Measurements from ENCODE around the gene RYR2.

The RYR2 gene

DNA sequence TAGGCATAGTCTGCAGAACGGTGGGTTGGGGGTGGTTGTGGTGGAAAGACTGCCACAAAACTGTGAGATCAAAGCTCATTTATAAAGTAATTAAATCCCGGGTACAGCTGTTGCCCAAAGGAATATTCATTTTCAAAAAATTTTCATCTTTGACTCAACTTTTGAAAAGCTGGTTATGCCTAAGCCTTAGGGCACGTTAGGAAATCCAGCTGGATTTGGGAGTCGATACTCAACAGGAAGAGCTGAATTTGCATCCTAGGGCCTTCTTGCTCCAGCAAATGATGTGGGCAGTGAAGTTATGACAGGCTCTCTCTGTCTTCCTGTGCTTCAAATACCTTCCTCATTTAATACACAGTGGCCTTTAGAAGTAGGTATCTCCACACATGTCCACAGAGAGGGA lies 817.0 kb downstream of the RYR2 start:
- DNase-seq (ENCODE audit: low read depth in 2 of 2) = no peak

DNA sequence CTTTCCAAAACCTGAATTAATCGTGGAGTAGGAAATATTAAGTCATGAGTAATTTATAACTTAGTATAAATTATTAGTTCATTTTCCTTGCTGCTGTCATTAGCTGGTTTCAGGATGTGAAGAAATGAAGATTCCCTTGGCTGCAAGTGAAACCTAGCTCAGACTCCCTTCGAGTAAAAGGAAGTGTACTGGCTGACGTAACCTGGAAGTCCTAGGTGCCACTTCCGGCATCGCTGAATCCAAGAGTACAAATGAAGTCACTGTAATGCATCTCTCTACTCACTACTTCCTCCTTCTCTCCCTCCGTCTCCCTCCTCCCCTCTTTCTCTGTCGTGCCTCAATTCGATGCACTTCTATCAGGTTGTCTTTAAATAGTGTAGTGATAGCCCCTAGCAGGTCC lies 820.0 kb downstream of the RYR2 start:
- DNase-seq (ENCODE audit: low read depth in 2 of 2) = no peak

DNA sequence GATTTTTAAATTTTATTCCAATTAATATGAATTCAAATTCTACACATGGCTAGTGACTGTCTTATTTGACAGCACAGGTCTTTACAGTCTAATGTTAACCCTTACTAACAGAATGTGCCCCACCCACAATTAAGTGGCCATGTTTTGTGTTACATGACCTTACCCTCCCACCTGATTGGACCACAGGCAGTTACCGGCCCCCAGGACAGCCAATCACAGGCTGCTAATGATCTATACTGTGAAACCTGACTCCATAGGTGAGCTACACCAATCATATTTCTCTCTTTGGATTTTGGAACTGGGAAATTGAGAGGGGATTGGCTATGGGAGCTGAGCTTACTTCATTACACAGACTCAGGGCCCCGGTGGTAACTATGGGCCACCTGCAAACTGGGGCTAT lies 821.2 kb downstream of the RYR2 start:
- no peak for DNase-seq (ENCODE audit: low read depth in 2 of 2)

DNA sequence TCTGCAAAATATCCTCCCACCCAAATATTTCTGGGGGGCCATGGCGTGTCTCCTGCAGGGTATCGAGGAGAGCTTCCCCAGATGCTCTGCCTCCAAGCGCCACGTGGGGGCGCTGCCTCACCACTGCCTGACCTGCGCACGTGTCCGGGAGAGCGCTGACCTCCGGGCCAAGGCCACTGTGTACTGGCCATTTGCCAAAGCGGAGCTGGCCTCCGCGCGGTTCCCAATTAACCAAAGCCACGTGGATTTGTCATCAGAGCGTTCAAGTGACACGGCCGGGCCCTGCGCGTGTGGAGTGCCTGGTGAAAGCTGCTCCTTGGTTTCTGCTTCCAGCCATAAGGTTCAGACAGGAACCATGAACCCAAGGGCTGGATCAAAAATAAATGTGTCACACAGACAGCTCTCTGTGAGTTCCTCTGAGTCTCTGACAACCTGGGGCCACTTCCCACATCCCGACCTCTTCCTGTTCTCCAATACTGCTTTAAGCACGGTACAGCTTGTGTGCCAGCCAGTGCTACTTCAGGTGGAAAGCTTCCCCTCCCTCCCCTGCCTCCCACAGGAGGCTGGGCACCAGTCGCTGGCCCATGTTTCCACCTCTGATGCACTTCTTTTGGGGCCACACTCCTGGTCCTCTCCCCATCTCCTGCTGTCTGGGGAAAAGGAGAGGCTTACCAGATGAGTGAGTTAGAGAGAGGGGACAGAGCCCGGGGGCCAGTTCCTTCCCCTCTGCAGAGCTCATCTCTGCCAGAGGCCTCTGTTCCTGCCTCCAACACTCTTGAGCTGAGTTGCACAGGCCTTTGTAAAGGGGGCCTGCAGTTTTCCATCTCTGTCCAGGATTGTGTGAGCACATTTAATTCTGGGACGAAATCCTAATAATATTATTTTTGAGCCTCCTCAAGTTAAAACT lies 822.6 kb downstream of the RYR2 start:
- no peak for DNase-seq (ENCODE audit: low read depth in 2 of 2)

DNA sequence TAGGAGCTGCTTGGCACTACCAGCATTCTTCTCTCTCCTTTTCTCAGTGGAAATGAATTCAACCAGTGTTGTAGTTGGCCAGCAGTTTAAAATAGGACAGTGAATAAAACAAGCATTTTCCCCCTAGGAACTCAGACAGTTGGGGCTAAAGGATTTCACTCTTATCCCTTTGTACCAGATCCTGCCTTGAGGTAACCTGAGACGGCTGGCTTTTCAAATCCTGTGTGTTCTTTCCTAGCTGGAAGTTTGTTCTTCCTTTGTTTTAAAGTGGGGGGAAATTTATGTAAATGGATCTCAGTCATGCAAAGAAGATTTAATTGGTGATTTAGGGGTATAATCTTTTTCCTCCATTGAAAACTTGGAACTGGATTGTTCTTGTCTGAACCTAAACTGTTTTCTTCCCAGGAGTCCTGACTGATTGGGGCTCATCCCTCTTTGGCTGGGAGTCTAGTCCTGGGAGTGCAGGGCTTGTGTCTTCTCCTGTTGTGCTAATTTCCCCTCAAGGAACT lies 825.5 kb downstream of the RYR2 start:
- DNase-seq (ENCODE audit: low read depth in 2 of 2) = no peak

DNA sequence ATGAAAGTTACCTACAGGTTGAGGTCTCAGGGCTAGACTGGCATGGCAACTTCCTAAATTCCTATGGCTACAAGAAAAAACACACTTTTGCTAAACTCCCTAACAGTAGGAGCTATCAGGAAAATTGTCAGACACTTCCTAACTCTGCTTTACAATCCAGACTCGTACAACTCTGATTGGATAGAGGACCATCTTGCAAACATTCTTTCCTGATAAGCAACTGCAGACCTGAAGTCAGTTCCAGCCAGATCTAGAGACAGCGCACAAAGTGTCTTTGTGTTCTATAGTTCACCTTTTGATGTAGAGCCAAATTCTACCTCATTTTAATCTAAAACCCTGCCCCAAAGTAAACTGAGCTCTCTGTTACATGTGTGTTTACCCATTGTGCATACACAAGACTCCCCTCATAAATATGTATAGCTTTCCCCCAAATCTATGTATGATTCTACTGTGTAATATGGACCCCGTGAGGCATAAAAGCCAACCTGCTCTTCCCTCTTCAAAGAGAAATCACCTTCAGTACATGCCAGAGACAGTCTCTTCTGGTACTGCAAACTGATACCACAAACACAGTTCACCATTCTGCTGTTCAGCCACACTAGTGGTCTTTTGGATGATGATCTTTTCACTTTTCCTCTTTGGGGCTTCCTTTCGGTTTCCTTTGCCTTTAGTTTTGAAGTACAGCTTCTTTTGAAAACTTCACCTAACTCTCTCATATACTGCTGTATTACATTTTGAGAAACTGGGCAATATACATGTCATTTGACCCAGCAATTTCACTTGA lies 827.0 kb downstream of the RYR2 start:
- no peak for DNase-seq (ENCODE audit: low read depth in 2 of 2)

DNA sequence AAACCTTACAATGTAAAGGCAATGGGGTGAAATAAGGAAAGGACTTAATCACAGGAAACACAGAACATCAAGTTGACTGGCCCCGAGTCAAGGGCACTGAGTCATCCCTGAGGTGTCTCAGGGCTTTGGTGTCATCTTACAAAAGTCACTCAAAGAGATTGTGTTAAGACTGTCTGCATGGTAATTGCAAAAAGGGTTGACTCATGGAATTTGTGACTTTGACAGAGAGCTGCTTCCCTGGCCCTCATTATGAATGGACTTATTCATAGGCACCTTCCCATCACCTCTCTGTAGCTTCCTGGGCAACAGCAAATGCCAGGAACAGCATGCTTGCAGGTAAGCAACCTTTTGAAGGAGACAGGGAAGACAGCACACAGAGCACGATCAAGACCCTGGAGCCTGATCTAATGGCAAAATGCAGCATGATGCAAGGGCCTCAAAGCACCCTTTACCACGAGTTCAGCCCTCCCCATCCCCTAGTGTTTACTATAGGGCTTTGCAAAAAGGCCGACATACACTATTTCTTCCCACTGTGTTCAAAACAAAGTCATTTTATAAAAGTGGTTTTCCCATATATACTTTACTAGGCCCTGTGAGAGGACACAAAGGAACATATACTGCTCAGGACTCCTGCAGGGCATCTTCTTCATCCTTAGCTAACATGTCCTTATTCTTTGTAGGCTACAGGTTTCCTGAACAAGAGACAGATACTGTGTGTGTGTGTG lies 831.7 kb downstream of the RYR2 start:
- no peak for DNase-seq (ENCODE audit: low read depth in 2 of 2)

DNA sequence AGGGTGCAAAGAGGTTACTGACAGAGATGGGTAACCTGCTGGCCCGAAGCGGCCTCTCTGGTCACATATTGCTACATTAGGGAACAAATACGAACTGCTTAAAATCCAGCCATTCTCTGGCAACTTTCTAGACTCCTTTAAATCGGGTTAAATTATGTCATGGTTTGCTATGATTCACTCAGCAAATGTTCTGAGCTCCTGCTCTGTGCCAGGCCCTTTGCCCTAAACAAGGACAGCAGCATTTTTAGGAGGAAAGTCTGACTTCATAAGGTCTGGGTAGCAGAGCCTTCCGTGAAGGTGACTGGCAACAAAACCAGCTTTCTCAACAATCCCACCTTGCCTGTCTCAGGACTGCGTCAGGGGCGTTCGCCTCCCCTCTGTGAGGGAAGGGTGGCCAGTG lies 833.3 kb downstream of the RYR2 start:
- no peak for DNase-seq (ENCODE audit: low read depth in 2 of 2)

DNA sequence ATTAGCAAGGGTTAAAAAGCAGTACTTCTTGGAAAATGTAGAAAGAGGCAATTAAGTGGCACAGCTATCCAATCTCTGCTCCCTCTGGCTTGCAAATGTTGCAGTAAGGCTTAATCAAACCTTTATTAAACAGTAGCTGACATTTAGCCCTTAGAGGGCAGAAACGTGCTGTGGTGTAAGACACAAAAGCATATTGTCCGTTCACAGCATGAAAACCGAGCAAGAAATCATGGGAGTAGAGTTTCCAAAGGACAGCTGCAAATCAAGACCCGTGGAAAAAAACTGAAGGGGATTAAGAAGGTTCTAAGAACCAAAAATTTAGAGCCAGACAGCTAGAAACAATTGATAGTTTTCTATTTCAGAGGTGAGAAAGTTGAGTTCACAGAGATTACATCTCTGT lies 835.6 kb downstream of the RYR2 start:
- DNase-seq (ENCODE audit: low read depth in 2 of 2) = no peak

DNA sequence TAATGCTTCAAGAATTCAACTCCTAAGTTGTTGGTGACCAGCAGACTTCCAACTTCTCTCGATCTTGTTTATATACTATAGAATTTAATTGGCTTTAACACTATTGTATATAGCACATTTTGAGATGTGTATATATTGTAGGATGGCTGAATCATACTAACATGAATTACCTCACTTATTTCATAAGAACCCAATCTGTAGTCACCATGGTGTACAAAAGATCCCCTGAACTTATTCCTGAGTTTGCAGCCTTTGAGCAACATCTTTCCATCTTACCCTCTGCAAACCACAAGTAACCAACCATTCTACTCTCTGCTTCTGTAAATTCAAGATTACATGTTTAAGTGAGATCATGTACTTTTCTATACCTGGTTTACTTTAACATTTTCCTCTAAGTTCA lies 836.4 kb downstream of the RYR2 start:
- no peak for DNase-seq (ENCODE audit: low read depth in 2 of 2)

DNA sequence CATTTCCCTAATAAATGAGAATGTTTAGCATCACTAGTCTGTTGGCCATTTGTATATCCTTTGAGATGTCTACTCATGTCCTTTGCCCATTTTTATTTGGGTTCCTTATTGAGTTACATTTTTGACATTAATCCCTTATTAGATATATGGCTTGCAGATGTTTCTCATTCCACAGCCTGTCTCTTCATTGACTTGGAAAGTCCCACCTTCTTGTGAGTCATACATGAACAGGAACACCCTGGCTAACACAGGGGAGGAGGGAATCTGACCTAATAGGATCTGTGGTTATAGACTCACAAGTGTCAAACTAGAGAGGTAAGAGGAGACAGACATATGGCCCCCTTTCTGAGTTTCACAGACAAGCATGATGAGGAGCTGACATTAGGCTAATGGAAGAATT lies 837.2 kb downstream of the RYR2 start:
- DNase-seq (ENCODE audit: low read depth in 2 of 2) = no peak

Measured in stimulated activated CD8-positive, alpha-beta memory T cell treated with anti-CD3 and anti-CD28 coated beads, Interleukin-7, amount 100 ng/mL, for 4 hours (primary cell).